AG09309 (cell line): ENCODE results near the gene CRYBG1.

ENCODE experiments used
- DNase-seq: peaks from one replicate; pipeline ENCODE4 v3.0.0-alpha.2; 2010; ENCODE audit warnings: low read depth
- H3K4me3 ChIP-seq: 2 replicates; pipeline ENCODE4 v1.5.1; 2011; ENCODE audit warnings: mild to moderate bottlenecking, low read depth, low read length, moderate library complexity; ENCODE audit not compliant: control insufficient read depth
- TF ChIP-seq, protein P1 (sequence below): IDR thresholded peaks from 2 replicates; pipeline ENCODE4 v1.5.1; 2011; ENCODE audit warnings: mild to moderate bottlenecking, low read depth, low read length, inconsistent platforms; ENCODE audit not compliant: insufficient read depth, control insufficient read depth; ENCODE audit errors: missing control alignments

CRYBG1 gene

DNA sequence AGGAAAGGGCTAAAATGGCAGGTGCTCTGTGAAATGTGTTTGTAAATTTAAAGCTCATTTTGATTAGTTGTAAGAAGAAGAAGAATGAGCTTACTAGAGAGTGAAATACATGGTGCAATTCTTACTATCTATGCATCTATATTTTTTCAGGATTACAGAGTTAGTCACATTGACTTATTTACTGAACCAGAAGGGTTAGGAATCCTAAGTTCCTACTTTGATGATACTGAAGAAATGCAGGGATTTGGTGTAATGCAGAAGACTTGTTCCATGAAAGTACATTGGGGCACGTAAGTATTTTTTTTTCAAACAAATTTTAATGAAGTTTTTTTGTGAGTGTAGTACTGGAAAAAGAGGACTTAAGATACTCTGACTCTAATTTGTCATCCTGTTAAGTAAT is 169.5 kb downstream of the CRYBG1 start:
- TF ChIP-seq, protein P1, sequence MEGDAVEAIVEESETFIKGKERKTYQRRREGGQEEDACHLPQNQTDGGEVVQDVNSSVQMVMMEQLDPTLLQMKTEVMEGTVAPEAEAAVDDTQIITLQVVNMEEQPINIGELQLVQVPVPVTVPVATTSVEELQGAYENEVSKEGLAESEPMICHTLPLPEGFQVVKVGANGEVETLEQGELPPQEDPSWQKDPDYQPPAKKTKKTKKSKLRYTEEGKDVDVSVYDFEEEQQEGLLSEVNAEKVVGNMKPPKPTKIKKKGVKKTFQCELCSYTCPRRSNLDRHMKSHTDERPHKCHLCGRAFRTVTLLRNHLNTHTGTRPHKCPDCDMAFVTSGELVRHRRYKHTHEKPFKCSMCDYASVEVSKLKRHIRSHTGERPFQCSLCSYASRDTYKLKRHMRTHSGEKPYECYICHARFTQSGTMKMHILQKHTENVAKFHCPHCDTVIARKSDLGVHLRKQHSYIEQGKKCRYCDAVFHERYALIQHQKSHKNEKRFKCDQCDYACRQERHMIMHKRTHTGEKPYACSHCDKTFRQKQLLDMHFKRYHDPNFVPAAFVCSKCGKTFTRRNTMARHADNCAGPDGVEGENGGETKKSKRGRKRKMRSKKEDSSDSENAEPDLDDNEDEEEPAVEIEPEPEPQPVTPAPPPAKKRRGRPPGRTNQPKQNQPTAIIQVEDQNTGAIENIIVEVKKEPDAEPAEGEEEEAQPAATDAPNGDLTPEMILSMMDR: no peak

DNA sequence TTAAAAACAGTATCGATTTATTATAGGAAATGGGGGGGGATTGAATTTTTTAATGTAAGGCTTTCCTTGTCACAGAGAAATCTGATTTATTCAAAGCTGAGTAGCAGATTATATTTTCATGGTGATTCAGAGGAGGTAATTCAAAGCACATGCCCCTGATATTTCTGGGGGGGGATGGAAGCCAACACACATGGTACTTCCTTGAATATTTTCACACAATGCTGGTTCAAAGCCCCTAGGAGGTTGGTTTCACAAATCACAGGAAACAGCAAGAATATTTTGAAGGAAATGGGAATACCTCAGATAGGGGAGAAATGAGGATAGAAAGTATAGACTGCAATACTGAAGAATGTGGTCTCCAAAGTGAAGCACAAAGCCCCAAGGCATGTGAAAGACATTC is 170.0 kb downstream of the CRYBG1 start:
- DNase-seq: no peak
- TF ChIP-seq, protein P1: no peak
- H3K4me3 ChIP-seq: no peak overlapping the region

More for the DNA sequence above, 169.5 kb downstream of the CRYBG1 start:
- DNase-seq: no peak
- H3K4me3 ChIP-seq: no peak overlapping the region

DNA sequence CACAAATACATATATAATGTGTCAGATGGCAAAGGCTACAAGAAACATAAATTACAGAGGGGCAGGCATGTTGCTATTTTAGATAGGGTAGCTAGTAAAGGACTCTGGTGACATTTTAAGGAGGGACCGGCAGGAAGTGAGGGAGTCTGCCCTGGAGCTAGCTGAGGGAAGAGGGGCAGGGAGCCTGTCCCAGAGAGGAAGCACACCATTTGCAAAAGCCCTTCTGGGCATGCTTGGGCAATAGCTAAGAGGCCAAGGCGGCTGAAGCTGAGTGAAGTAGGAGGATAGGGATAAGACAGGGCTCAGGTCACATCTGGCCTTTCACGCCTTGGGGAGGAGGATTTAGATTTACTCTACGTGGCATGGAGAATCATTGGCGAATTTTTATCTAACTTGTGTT is 172.5 kb downstream of the CRYBG1 start:
- no peak for DNase-seq
- H3K4me3 ChIP-seq: no peak overlapping the region
- TF ChIP-seq, protein P1: no peak

DNA sequence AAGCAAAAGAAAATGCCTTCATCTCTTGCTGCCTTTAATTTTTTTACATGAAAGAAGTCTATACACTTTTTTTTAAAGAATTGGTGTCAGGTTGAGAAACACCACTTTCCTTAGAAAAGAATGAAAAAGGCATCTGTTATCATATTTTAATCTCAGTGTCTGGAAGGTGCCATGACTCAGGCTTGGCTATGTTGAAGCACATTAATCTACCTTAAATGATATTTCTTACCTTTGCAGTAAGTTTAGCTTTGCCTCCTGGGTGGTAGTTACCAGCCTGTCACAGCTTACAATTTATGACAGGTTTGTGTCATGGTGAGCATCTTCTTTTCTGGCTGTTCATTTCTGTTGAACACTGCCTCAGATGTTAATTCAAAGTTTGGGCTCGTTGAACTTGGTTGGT is 173.5 kb downstream of the CRYBG1 start:
- DNase-seq: no peak
- TF ChIP-seq, protein P1: no peak
- H3K4me3 ChIP-seq: no peak overlapping the region

DNA sequence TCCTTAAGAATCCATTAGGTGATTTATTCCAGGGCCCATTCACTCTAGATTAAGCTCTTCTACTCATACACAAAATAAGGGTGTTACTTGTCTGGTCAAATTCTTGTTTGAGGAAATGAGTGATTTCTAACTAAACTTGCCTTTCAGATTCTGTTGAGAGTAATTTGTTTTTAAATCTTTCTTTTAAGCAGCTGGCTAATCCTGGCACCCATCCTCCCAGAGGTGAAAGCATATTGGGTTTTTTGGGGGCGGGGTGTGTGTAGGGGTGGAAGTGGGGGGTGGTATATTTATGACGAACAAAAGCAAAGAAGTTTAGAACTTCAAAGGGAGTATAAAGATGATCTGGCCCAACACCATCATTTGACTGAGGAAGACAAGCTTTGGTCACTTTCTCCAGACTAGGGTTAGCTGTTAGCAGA is 174.1 kb downstream of the CRYBG1 start:
- DNase-seq: no peak
- TF ChIP-seq, protein P1: no peak
- no peak overlapping the region for H3K4me3 ChIP-seq

DNA sequence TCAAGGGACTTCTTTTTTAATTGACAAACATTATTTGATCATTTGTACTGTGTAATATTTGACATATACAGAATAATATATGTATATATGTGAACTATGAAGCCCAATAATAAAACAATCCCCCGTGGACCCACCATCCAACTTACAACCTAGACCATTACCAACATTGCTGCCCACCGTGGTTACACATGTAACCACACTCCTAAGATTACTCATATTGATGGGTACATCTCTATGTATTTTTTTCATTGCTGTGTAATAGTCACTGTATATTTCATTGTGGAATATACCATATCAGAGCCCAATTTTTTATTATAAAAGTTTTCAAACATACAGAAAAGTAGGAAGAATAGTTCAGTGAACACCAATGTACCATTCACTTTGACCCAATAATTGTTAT is 174.5 kb downstream of the CRYBG1 start:
- TF ChIP-seq, protein P1: no peak
- DNase-seq: no peak
- no peak overlapping the region for H3K4me3 ChIP-seq

DNA sequence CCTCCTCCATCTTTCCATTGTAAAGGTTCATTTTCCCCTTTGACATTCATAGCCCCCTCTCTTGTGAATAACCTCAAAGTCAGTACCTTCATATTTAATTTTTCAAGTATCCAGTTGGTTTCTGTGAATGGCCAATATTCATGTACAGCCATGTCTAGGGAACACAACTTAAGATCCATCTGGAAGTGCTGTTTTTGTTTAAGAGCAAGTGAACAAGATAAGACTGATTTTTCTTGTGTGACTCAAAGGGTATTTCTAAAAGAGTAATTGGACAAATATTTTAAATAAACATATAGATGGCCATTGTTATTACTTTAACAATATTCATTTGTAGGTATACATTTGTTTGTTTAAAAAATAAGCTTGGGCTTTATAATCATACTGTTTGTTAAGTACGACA is 175.8 kb downstream of the CRYBG1 start:
- TF ChIP-seq, protein P1: no peak
- no peak overlapping the region for H3K4me3 ChIP-seq
- no peak for DNase-seq
